GM21367 (cell line): ENCODE measurements around the gene SNAP91.
"Not testable (repeated sequence)": the region's sequence is repeated elsewhere in the genome, so short reads cannot be mapped to it uniquely, and the experiment has no call there.

ENCODE experiments used
- ATAC-seq: cut with Tn5 transposase; IDR thresholded peaks from one replicate; pipeline ENCODE4 v1.9.1; 2021; ENCODE audit not compliant: unreplicated experiment

Gene SNAP91

GRCh38 chr6:83551748-83552147, 157.2 kb downstream of the SNAP91 start:
- ATAC-seq: not testable (repeated sequence)

- ATAC-seq: not testable (repeated sequence)
Observed at GRCh38 chr6:83550482-83550881, 158.4 kb downstream of the SNAP91 start.

- no peak for ATAC-seq
Observed at GRCh38 chr6:83546636-83547035, 162.3 kb downstream of the SNAP91 start.

GRCh38 chr6:83539678-83540077, 169.2 kb downstream of the SNAP91 start:
- ATAC-seq: no peak

- ATAC-seq: no peak
Observed at GRCh38 chr6:83536647-83537589, 172.0 kb downstream of the SNAP91 start.

- no peak for ATAC-seq
Observed at GRCh38 chr6:83536034-83536646, 172.8 kb downstream of the SNAP91 start.

- ATAC-seq: no peak
Observed at GRCh38 chr6:83518816-83519480, 190.0 kb downstream of the SNAP91 start.

GRCh38 chr6:83517500-83517899, 191.4 kb downstream of the SNAP91 start:
- no peak for ATAC-seq

GRCh38 chr6:83514866-83515466, 193.9 kb downstream of the SNAP91 start:
- ATAC-seq: peak; percentile 52

GRCh38 chr6:83514466-83514865, 194.4 kb downstream of the SNAP91 start:
- ATAC-seq: peak; percentile 15

GRCh38 chr6:83511901-83512681, 196.8 kb downstream of the SNAP91 start, which contains the start of gene PRSS35:
TSS of gene PRSS35 (plus strand) at chr6:83512534. CDS start at chr6:83523442, 10,908 bp downstream.
- peak; percentile 53 for ATAC-seq

- no peak for ATAC-seq
Observed at GRCh38 chr6:83511266-83511665, 197.6 kb downstream of the SNAP91 start.

- ATAC-seq: no peak
Observed at GRCh38 chr6:83510791-83511190, 198.1 kb downstream of the SNAP91 start.

- ATAC-seq: no peak
Observed at GRCh38 chr6:83509441-83509840, 199.5 kb downstream of the SNAP91 start.

- ATAC-seq: no peak
Observed at GRCh38 chr6:83505356-83505755, 203.5 kb downstream of the SNAP91 start.
